Vagina (tissue), 2 donors: ENCODE measurements around the gene CYREN. TPM values are rescaled to one million over a fixed set of nuclear protein-coding genes. Genes with fewer than 3 reads are reported as not detected.
A peak's percentile ranks its signal among the peaks of the same experiment; 100 is the strongest.

ENCODE experiments used
- DNase-seq, 2 donors: peaks; one replicate each; pipeline ENCODE4 v3.0.0-alpha.2; 2017; ENCODE audit errors: extremely low spot score in 2 of 2
- H3K27ac ChIP-seq: fragments of 200-600 bp; sonication (generic); one replicate; pipeline ENCODE4 v1.5.1; 2019
- H3K27me3 ChIP-seq: fragments of 200-600 bp; sonication (generic); one replicate; pipeline ENCODE4 v1.5.1; 2019
- H3K36me3 ChIP-seq, 2 donors: fragments of 200-600 bp; sonication (generic); one replicate each; pipeline ENCODE4 v1.5.1; 2017 to 2019
- H3K4me1 ChIP-seq: fragments of 200-600 bp; sonication (generic); one replicate; pipeline ENCODE4 v1.5.1; 2019
- H3K4me3 ChIP-seq, 2 donors: fragments of 200-600 bp; sonication (generic); 1 replicate in 1 of 2; 2 replicates in 1 of 2; pipeline ENCODE4 v1.5.1; 2016 to 2019
- H3K9me3 ChIP-seq: fragments of 200-600 bp; sonication (generic); one replicate; pipeline ENCODE4 v1.5.1; 2019
- POLR2A ChIP-seq, 2 donors: fragments of 450-650 bp; IDR thresholded peaks; one replicate each; pipeline ENCODE4 v1.6.1; 2017; ENCODE audit warnings: antibody characterized with exemption in 2 of 2, mild to moderate bottlenecking in 2 of 2, moderate library complexity in 2 of 2
- POLR2AphosphoS5 ChIP-seq, 2 donors: sonication (generic); formaldehyde crosslinking; IDR thresholded peaks; one replicate each; pipeline ENCODE4 v1.9.0; 2017; ENCODE audit warnings: antibody characterized with exemption in 2 of 2, mild to moderate bottlenecking in 2 of 2, low read depth in 1 of 2; ENCODE audit not compliant: insufficient read depth in 1 of 2
- intact Hi-C: fragments of 100-400 bp; cut with DNase I; formaldehyde crosslinking; loops from one replicate; pipeline ENCODE4 v1.15.1; 2023
- total RNA-seq: library from RNA; depleted of rRNA; stranded (reverse); fragments of >200 nt; gene quantifications from one replicate; pipeline ENCODE4 v1.2.3, GENCODE V29; 2016
- TF ChIP-seq, protein P1 (sequence below), 3 experiments: fragments of 450-650 bp in 2 of 3; fragments of 200-600 bp in 1 of 3; sonication (generic) in 1 of 3; IDR thresholded peaks; one replicate each; pipeline ENCODE4 v1.5.1; 2017 to 2019; ENCODE audit warnings: antibody characterized with exemption in 3 of 3, mild to moderate bottlenecking in 2 of 3, moderate library complexity in 2 of 3

Gene CYREN
- total RNA-seq, 1 donor from 2014 or later = 33.4 TPM

DNA sequence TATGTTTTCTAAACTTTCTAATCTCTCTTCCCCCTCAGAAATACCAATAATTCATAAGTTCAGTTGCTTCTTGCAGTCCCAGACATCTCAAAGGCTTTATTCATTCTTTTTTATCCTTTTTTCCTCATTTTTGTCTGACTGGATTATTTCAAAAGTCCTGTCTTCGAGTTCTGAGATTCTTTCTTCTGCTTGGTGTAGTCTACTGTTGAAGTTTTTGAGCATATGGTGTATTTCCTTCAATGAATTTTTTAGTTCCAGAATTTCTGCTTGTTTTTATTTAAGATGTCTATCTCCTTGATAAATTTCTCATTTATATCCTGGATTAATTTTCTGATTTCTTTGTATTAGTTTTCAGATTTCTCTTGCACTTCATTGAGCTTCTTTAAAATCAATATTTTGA, 14.2 kb downstream of the CYREN start:
- TF ChIP-seq POLR2A (IDR thresholded peaks at IDR 0.05) = no peak
- TF ChIP-seq, protein P1, sequence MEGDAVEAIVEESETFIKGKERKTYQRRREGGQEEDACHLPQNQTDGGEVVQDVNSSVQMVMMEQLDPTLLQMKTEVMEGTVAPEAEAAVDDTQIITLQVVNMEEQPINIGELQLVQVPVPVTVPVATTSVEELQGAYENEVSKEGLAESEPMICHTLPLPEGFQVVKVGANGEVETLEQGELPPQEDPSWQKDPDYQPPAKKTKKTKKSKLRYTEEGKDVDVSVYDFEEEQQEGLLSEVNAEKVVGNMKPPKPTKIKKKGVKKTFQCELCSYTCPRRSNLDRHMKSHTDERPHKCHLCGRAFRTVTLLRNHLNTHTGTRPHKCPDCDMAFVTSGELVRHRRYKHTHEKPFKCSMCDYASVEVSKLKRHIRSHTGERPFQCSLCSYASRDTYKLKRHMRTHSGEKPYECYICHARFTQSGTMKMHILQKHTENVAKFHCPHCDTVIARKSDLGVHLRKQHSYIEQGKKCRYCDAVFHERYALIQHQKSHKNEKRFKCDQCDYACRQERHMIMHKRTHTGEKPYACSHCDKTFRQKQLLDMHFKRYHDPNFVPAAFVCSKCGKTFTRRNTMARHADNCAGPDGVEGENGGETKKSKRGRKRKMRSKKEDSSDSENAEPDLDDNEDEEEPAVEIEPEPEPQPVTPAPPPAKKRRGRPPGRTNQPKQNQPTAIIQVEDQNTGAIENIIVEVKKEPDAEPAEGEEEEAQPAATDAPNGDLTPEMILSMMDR (IDR thresholded peaks at IDR 0.05) = no peak
- H3K36me3 ChIP-seq = peaks cover 0 to 6% of the 10 kb centered on the region in 2 donors
- H3K4me1 ChIP-seq = peaks cover 37% of the 10 kb centered on the region
- no peak for DNase-seq
- no peak overlapping the region for H3K27ac ChIP-seq
- peaks cover 4% of the 10 kb centered on the region for H3K9me3 ChIP-seq
- no peaks in the 10 kb centered on the region for H3K27me3 ChIP-seq
- H3K4me3 ChIP-seq = no peak overlapping the region
- intact Hi-C loops = no loop called here

DNA sequence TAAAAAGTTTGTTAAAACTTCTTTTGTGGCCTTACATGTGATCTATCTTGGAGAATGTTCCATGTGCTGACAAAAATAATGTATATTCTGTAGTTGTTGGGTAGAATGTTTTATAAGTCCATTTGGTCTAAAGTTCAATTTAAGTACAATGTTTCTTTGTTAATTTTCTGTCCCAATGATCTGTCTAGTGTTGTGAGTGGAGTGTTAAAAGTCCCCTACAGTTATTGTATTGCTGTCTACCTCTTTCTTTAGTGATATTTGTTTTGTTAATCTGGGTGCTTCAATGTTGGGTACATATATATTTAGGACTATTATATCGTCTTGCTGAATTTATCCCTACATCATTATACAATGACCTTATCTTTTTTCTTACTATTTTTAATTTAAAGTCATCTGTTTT, 15.8 kb downstream of the CYREN start:
- TF ChIP-seq POLR2A (IDR thresholded peaks at IDR 0.05) = no peak
- H3K27me3 ChIP-seq = no peaks in the 10 kb centered on the region
- H3K4me3 ChIP-seq = no peak overlapping the region
- H3K27ac ChIP-seq = no peak overlapping the region
- peaks cover 25% of the 10 kb centered on the region for H3K4me1 ChIP-seq
- H3K9me3 ChIP-seq = peaks cover 4% of the 10 kb centered on the region
- no peak for DNase-seq
- peaks cover 0 to 6% of the 10 kb centered on the region in 2 donors for H3K36me3 ChIP-seq
- intact Hi-C loops = no loop called here

DNA sequence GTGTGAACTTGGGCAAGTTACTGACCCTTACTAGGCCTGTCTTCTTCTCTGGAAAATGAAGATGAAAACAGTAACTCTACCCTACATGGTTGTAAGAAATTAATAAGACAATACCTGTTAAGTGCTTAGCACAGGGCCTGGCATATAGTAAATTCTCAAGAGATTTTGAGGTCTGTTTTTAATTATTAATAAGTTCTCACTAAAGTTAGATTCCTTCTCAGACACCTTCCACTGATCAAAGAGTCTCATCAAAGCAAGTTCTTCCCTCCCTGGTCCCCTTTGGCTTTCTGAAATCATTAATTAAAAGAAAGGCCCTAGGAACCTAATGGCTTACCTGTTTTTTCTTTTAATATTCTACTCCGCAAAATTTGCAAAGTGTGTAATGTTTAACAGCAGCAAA, 18.1 kb downstream of the CYREN start:
- no peak overlapping the region for H3K4me3 ChIP-seq
- peaks cover 4% of the 10 kb centered on the region for H3K9me3 ChIP-seq
- intact Hi-C loops = no loop called here
- no peak overlapping the region for H3K27ac ChIP-seq
- TF ChIP-seq POLR2AphosphoS5 (IDR thresholded peaks at IDR 0.05; ENCODE audit: insufficient read depth in 1 of 2, low read depth in 1 of 2) (no peak), POLR2A (IDR thresholded peaks at IDR 0.05) (no peak)
- TF ChIP-seq, protein P1 (IDR thresholded peaks at IDR 0.05) = no peak
- H3K4me1 ChIP-seq = peaks cover 28% of the 10 kb centered on the region
- H3K27me3 ChIP-seq = no peaks in the 10 kb centered on the region
- H3K36me3 ChIP-seq = peaks cover 0 to 6% of the 10 kb centered on the region in 2 donors
- no peak for DNase-seq

DNA sequence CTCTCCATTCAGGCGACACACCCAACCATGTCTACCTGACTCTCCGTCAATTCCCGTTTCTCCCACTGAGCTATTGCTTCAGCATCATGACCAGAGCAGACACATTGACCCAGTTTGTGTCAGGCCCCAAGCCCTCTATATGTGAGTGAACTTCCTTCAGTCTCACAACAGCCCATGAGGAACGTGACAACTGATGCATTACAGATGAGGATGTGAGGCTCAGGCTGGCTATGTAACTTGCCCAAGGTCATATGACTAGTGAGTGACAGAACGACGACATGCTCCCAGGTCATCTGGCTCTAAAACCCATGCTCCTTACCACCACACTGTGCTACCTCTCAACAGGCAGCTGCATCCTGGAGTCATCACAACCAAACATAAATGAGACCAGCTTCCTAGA, 19.0 kb downstream of the CYREN start:
- Histone ChIP-seq H3K27me3 (no peaks in the 10 kb centered on the region), H3K27ac (peak overlapping the region; percentile 6), H3K4me1 (peaks cover 37% of the 10 kb centered on the region), H3K36me3 (peaks cover 0 to 6% of the 10 kb centered on the region in 2 donors), H3K9me3 (peaks cover 4% of the 10 kb centered on the region), H3K4me3 (no peak overlapping the region)
- no peak for DNase-seq
- intact Hi-C loops = no loop called here
- TF ChIP-seq POLR2AphosphoS5 (IDR thresholded peaks at IDR 0.05; ENCODE audit: insufficient read depth in 1 of 2, low read depth in 1 of 2) (no peak), POLR2A (IDR thresholded peaks at IDR 0.05) (no peak)
- TF ChIP-seq, protein P1 (IDR thresholded peaks at IDR 0.05) = no peak

DNA sequence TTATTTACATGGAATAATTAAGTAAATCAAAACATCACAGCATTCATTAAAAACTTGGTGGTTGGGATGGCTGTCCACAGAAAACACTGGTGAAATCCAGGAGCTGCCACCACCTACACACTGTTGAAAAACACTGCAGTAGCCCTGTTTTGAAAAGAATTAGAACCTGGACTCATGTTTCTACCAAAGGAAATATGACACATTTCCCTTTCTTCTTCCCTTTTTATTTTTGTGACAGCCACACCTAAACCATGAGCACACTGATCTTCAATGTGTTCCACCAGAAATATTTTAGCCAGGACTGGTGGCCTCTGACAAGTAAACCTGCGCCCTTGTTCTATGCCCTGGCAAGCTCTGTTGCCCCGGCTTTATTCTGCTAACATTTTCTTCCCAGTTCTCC, 19.4 kb downstream of the CYREN start:
- H3K4me3 ChIP-seq = no peak overlapping the region
- peaks cover 38% of the 10 kb centered on the region for H3K4me1 ChIP-seq
- intact Hi-C loops = no loop called here
- no peaks in the 10 kb centered on the region for H3K27me3 ChIP-seq
- H3K27ac ChIP-seq = peak overlapping the region; percentile 95
- peaks cover 4% of the 10 kb centered on the region for H3K9me3 ChIP-seq
- no peak for DNase-seq
- peak in 1 of 2 donors; percentile 12 for TF ChIP-seq POLR2A (IDR thresholded peaks at IDR 0.05)
- peak in 1 of 2 donors; percentile 24 for TF ChIP-seq POLR2AphosphoS5 (IDR thresholded peaks at IDR 0.05; ENCODE audit: insufficient read depth in 1 of 2, low read depth in 1 of 2)
- TF ChIP-seq, protein P1 (IDR thresholded peaks at IDR 0.05) = no peak
- H3K36me3 ChIP-seq = peaks cover 0 to 6% of the 10 kb centered on the region in 2 donors
